GM18508 (cell line): ENCODE measurements around the gene KCNQ4.

Experiments
- ATAC-seq: cut with Tn5 transposase; IDR thresholded peaks from one replicate; pipeline ENCODE4 v1.9.1; 2021; ENCODE audit warnings: moderate number of reproducible peaks; ENCODE audit not compliant: insufficient read depth, unreplicated experiment

KCNQ4 gene

DNA sequence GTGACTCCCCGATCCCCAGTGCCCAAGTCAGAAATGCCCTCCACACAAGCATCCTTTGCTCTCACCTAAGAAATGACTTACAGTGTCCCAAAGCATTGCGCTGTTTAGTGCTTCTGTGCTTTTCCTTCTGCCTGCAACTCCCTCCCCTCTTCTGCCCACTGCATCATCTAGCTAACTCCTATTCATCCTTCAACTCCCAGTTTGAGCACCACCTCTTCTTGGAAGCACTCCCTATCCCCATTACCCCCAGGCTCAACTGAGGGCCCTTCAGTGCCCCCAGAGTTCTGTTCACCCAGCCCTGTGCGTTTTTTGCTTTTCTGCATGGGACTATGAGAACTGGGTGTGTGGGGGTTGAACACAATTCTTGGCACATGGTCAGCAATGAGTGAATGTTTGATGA lies 10.0 kb downstream of the KCNQ4 start:
- ATAC-seq, result no peak

DNA sequence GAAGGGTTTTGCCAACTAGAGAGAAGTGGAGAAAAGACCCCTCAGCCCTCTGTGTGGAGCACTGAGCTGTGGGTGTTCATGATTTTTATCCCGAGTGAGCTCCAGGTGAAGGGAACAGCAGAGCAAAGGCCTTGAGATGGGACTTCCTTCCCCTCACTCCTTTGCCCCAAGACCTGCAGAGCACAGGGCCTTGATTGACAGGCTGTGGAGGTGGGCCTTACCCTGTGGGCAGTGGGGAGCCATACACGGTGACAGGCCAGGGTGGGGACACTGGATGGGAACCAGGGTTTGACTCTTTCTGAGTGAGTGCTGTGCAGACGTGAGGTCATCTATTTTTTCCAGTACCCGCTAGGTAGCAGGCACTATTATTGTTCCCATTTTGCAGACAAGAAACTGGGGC lies 10.5 kb downstream of the KCNQ4 start:
- no peak for ATAC-seq

DNA sequence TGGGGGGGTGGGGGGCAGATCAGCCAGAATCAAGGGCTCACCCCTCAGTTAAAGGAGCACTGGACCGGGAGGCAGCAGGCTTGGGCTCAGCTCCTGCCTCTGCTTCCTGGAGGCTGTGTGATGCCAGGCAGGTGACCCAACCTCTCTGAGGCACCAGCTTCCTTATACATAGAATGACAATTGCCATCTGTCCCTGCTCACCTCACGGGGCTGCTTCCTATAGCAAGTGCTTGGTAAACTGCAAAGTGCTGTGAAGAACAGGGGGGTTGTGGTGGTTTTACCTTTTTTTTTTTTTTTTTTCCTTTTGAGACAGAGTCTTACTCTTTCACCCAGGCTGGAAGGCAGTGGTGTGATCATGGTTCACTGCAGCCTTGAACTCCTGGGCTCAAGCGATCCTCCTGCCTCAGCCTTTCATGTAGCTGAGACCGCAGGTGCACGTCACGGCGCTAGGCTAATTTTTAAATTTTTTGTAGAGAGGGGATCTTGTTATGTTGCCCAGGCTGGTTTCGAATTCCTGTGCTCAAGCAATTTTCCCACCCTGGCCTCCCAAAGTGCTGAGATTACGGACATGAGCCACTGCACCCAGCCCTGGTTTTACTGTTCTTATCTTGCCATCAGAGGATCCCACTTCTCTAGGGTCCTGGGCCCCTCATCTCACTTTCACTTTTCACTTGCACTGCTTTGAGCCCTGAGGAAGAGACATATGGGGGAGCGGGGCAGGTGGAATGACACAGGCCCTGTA lies 11.6 kb downstream of the KCNQ4 start:
- ATAC-seq, result no peak

DNA sequence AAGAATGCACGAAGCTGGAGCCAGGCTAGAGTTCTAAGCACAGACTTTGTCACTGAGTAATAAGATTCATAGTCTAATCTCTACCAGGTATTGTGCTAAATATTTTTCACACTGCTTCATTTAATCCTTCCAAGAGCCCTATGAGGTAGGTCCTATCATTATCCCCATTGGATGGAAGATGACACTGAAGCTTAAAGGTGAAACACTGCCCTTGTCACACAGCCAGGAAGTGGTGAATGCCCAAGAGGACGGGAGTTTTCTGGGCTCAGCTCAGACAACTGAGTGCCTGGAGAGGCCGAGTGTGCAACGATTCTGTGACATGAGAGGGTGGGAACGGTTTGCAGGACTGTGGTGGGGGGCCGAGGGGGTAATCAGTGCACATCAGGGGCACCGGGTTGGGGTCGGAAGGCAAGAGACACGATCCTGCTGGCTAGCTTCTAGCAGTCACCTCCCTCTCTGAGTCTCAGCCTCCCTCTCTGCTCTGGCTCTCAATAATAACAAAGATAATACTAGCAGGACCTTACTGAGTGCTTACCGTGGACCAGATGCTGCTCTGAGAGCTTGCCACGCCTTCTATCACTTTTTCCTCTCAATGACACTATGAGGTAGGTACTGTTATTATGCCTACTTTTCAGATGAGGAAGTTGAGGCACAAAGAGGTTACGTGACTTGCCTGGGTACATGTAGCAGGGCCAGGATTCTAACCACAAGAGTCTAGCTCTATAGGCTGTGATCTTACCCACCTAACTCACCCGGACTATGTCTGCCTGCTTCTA lies 12.4 kb downstream of the KCNQ4 start:
- no peak for ATAC-seq

DNA sequence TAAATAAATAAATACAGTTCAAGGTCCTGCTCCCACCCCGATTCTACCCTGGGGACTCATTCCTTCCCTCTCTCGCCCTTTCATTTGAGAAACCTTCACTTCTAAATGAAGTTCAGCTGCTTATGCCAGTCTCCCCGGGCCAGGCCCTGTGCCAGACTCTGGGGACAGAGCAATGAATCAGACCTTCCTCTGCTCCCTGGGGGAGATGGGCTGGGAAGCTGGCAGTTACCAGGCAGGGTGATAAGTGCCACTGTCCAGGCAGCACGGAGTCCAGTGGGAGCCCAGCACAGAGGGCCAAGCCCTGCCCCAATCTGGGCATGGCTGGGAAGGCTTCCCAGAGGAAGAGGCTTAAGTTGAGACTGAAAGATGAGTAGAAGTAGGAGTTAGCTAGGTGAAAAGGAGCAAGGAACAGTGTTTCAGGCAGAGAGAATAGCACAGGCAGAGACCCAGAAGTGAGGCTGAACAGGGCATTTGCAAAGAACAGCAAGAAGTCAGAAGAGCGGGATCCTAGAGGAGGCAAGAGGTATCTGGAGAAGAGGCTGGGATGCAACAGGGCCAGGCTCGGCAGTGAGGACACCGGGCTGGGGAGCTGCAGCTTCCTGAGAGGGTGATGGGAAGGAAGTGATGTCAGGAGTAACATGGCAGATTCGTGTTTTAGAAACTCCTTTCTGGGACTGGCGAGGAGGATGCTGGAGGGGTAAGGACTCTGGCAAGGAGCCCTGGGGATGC lies 13.5 kb downstream of the KCNQ4 start:
- no peak for ATAC-seq

DNA sequence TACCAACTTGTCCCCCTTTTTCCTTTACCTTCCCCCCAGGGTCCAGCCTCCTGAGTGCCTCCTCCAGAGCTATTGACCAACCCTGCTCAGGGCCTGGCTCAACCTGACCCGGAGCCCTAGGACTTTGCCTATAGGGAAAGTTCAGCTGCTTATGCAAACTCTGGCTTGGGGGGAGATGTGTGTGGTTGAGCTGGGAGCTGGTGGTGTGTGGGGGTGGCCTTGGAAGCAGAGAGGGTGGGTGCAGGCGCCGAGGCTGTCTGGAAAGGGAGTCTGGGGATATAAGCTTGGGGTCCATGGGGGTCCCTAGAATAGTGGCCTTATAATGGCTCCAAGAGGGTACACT lies 14.1 kb downstream of the KCNQ4 start:
- ATAC-seq, result no peak

DNA sequence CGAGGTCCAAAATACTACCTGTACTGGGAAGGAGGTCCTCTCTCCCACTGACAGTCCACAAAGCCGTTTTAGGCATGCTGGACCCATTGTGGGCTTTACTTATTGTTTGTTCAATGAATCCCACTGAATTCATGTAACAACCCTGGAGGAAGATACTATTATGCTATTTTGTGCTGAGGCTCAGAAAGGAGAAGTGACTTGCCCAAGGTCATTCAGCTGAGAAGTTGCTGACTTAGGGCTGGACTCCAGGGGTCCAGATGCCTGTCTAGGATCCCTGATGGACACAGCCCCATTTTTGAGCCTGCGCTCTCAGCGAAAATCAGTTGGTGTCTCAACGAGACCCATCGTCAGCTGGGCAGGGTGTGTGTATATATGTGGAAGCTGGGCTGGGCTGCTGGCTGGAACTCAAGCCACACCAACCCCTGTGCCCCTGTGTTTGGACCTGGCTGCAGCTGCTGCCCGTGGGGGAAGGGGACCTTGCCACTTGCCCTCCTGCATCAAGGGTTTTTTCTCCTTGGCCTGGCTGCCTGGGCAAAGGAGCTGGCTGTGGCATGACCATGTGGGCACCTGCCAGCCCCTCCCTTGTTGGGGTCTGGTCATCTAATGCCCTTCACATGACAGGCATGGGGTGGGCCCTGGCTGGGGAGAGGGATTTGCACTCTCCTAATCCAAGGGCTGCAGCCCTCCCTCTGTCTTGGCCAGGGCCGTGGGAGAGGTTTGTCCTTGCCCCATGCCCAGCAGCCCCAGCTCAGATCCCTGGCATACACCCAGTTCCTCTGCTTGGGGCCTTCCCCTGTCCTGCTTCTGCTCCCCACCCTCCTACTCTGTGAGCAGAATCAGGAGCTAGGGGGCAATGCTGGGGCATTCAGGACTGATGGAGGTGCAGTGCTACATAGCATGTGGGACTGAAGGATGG lies 15.0 kb downstream of the KCNQ4 start:
- no peak for ATAC-seq

DNA sequence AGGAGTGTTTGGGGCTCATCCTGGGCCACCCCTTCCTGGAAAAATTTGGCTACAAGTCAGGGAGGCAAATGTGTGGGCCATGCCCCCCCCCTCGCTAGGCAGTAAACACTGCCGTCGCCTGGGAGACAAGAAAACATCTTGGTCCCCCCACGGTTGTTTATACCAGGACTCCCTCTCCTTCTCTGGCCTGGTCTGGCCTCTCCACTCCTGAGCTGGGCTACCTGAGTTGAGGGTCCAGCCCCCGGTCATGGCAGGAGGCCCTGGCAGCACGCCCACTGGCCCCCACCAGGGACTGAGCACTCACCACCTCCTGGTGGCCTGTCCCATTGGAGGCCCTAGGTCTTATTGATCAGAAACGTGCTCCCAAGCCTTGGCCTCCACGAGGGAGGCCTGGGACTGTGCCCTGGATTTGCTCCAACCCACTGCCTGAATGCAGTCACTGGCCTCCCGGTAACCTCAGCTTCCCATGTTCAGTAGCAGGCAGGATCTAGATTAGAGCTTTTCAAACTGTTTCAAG lies 15.8 kb downstream of the KCNQ4 start:
- no peak for ATAC-seq

DNA sequence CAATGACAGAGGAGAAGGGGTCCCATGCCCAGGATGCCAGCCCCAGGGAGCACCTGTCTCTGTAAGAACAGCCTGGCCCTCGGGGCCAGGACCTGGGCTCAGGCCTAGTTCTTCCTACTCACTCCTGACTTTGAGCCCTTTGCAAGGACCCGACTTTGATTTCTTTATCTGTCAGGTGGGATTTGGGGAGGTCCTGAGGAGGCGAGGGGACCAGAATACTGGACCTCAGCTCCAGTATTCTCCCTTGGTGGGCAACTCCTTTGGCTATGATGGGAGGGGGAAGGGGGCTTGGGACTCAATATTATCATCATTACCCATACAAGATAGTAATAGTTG lies 18.1 kb downstream of the KCNQ4 start:
- no peak for ATAC-seq

DNA sequence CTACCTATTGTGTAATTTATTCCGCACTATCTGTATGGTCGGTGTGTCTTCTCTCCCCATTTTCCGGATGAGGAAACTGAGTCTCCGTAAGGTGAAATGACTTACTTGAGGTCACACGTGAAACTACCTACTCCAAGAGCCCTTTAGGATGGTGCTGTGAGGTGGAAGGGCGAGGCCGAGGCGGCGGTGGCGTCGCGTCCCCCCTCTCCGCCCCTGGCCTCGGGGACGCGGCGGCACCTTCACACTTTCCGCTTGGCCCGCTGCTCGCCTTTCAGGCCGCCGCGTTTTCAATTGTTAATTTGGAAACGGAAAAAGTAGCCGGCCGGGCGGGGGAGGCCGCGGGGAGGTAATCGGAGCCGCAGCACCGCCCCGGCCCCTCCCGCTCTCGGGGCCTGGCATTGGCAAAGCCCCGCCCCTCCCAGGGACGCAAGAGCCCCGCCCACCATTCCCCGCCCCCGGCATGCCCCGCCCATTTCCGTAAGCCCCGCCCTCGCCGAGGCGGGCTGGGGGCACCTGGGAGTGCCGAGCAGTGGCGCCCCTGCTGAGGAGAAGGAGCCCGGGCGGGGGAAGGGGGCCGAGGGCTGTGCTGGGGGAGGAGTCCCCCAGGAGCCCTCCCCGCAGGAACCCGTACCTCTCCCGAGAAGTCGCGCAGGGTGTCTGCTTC lies 18.6 kb downstream of the KCNQ4 start:
- ATAC-seq, result no peak

DNA sequence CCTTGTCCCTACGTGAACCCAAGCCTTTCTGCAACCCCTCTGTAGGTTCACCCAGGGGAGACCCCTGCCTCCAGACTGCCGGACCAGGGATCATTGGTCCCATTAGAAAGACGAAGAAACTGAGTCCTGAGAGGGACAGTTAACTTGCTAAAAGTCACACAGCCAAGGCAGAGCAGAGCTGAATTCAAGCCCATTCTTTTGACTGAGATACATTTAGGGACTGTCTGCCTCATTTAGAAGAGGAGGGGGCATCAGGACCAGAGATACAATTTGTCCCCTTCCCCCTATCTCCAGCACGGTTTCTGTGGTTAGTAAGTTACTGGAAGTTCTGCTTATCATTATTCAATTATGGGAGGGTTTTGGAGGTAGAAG lies 19.1 kb downstream of the KCNQ4 start:
- ATAC-seq, result no peak

DNA sequence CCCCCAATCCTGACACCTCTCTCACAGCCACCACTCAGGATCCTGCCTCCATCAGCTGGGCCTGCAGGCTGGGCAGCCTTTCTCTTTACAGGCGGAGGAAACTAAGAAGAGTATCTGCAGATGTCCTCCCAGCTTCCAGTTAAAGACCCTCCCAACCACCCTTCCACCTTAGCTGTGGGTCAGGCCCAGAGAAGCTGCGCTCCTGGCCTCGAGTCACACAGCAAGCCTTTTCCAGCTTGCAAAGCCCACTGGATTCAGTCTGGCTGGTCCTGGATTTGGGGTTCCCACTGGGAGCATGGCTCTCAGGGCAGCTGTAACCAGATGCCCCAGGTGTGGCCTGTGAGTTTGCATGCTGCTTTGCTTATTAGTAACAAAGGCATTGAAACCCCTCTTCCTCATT lies 19.9 kb downstream of the KCNQ4 start:
- ATAC-seq, result no peak

DNA sequence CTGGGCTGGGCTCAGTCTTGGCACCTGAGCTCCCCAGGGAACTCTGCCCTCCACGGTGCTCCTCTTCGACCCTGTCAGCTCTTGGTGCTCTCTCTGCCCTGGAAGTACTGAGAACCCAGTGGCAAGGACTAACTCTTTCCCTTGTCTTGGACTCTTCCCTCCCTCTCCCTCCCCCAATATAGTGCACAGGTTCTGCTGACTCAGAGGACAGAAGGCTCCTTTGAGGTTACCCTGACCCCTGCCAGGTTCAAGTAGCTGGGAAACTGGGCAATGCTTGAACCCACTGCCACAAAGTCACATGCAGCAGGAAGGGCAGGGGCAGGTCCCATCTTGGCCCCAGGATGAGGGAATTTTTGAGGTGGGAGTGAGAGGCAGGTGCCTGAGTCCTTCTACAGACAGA lies 20.3 kb downstream of the KCNQ4 start:
- no peak for ATAC-seq

DNA sequence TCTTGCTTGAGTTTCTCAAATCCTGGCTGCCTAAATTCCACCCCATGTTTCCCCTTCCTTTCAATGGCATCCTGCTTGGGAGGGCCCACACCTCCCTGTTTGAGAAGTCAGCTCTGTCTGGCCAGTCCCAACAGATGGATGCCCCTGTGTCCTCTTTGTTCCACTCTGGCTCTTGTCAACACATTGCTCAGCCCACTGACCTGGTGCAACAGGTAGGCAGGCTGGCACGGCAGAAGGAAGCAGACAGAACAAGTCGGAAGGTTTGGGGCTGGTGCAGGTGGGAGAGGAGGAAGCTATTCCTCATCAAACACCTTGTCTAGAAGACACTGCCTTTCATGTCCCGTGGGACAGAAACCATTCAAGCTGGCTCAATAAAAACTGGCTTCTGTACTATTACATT lies 22.7 kb downstream of the KCNQ4 start:
- no peak for ATAC-seq

DNA sequence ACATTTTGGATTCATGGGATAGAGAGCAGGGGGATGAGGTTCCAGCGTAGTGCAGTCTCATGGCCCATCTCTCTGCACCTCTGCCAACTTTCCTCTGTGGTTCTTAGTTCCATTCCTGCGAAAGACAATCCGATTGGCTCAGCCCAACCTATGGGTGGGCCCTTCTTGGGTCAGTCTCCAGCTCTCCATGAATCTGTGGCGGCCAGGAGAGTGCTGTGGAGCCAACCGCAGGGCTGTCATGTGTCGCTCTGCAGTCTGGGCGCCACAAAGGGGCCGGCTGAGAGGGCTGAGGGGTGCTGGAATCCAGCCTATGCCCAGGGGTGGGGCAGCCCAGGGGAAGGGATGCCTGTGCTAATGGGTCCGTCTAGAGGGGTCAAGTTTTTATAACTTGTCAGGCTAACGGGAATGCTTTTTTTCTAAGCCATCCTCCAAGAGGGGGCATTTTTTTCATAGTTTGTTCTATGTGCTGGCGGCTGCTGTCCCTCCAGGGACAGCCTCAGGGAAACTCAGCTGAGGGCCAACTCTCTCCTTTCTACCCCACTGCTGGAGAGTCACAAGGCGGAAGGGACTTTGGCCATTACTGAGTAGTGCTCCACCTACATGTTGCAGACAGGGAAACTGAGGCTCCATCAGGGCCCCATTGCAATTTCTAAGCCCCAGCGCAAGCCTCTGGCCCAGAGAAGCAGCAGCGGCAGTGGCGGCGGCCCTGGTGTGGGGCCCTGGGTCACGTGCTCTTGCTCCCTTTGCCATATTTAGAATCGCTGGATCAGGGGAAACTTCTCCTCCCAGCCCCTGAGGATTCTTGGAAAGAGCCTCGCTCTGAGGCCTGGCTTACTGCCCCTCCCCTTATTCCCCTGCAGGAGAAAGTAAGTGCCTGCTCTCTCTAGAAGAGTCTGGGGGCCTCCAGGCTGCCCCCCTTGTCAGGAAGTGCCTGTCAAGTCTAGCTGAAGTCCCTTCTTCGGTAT lies 23.4 kb downstream of the KCNQ4 start:
- ATAC-seq, result no peak

DNA sequence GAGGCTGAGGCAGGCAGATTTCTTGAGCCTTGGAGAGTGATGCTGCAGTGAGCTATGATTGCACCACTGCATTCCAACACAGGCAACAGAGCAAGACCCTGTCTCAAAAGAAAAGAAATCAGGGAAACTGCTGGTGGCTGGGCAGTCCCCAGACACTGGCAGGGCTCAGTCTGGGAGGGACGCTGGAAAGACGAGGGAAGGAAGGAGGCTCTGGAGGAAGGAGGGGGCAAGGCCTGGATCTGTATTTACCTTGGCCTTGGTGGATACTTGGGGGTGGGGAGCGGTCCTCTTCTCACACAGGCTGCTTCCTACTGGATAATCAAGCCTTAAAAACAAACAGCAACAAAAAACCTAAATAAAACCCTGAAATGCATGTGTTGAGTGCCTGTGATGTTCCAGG lies 24.4 kb downstream of the KCNQ4 start:
- ATAC-seq, result no peak

DNA sequence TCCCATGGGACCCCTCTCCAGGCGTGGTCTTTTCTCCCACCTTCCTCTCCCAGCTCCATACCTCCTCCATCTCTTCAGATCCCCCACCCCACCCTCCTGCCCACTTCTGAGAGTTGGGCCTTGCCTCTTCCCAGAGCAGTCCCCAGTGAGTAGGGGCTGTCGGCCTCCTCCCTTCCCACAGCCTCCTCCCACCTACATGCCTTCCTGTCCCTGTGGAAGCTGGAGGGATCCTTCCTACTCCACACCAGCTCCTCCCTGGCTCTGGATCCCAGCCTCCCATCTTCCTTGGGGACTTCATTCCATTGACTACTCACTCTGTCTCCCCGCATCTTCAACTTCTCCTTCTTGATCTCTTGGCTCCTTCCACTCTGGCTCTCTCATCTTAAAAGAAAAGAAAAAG lies 24.9 kb downstream of the KCNQ4 start:
- ATAC-seq, result no peak

DNA sequence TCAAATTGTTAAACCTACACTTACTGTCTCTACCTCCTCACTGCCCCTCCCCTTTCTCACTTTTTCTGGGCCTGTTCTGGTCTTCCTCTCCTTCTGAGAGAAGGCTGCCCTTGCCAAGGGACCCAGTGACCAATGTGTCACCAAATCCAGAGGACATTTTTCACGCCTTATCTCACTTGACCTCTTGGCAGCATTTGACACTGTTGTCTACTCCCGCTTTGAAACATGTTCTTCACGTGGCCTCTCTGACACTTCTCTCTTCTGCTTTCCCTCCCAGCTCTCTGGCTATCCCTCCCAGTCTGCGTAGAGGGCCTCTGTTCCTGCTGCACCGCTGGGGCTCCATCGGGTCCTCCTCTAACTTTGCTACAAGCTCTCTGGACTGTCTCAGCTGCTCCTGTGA lies 25.3 kb downstream of the KCNQ4 start:
- ATAC-seq, result no peak

DNA sequence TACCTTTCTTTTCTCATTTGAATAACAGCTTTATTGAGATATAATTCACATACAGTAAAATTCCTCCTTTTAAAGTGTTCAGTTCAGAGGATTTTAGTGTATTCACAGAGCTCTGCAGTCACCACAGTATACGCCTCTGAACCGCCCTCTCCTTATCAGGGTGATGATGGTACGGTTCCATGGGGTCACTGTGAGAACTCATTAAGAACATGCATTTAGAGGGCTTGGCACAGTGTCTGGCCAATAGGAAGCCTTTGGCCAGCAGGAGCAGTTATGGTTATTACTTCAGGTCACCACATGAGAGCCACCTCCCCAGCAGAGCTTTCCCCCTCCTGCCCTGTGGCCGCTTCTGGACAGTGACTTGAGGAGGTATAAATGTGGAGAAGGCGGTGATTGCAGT lies 27.3 kb downstream of the KCNQ4 start:
- no peak for ATAC-seq
